DOHH2 (cell line): ENCODE measurements around the gene MYO18B.

ENCODE experiments used
- CTCF ChIP-seq: fragments of 200-600 bp; sonication (generic); IDR thresholded peaks from one replicate; pipeline ENCODE4 v1.5.1; 2014; ENCODE audit warnings: antibody characterized with exemption, mild to moderate bottlenecking, low read depth, low read length; ENCODE audit not compliant: poor library complexity, severe bottlenecking
- EZH2phosphoT487 ChIP-seq: fragments of 200-600 bp; sonication (generic); IDR thresholded peaks from 2 replicates; pipeline ENCODE4 v1.6.1; 2017; ENCODE audit warnings: borderline replicate concordance, mild to moderate bottlenecking, antibody characterized with exemption, low read length, moderate library complexity, mixed read lengths

- TF ChIP-seq CTCF (no peak), EZH2phosphoT487 (no peak)
Observed at GRCh38 chr22:25763239-25763777, 21.3 kb downstream of the MYO18B start.
